LNCaP clone FGC (cell line): Measurements from ENCODE around the gene TRIM10.
"Not testable (repeated sequence)": the region's sequence is repeated elsewhere in the genome, so short reads cannot be mapped to it uniquely, and the experiment has no call there.

ENCODE experiments used
- DNase-seq: peaks from one replicate; pipeline ENCODE4 v3.0.0-alpha.2; 2011; ENCODE audit warnings: low read depth
- H3K4me3 ChIP-seq: 2 replicates; pipeline ENCODE4 v1.5.1; 2011; ENCODE audit warnings: mild to moderate bottlenecking, low read depth, low read length, control low read depth
- TF ChIP-seq, protein P1 (sequence below): IDR thresholded peaks from 2 replicates; pipeline ENCODE4 v1.5.1; 2012; ENCODE audit warnings: mild to moderate bottlenecking; ENCODE audit not compliant: control insufficient read depth, insufficient read depth; ENCODE audit errors: extremely low read depth

The TRIM10 gene

GRCh38 chr6:30122515-30122914 lies 38.5 kb downstream of the TRIM10 start:
- no peak overlapping the region for H3K4me3 ChIP-seq
- TF ChIP-seq, protein P1, sequence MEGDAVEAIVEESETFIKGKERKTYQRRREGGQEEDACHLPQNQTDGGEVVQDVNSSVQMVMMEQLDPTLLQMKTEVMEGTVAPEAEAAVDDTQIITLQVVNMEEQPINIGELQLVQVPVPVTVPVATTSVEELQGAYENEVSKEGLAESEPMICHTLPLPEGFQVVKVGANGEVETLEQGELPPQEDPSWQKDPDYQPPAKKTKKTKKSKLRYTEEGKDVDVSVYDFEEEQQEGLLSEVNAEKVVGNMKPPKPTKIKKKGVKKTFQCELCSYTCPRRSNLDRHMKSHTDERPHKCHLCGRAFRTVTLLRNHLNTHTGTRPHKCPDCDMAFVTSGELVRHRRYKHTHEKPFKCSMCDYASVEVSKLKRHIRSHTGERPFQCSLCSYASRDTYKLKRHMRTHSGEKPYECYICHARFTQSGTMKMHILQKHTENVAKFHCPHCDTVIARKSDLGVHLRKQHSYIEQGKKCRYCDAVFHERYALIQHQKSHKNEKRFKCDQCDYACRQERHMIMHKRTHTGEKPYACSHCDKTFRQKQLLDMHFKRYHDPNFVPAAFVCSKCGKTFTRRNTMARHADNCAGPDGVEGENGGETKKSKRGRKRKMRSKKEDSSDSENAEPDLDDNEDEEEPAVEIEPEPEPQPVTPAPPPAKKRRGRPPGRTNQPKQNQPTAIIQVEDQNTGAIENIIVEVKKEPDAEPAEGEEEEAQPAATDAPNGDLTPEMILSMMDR = no peak
- no peak for DNase-seq

GRCh38 chr6:30121446-30122366 lies 39.3 kb downstream of the TRIM10 start:
- DNase-seq = no peak
- H3K4me3 ChIP-seq = no peak overlapping the region
- TF ChIP-seq, protein P1 = no peak

- DNase-seq = not testable (repeated sequence)
Observed at GRCh38 chr6:30118691-30119090, 42.3 kb downstream of the TRIM10 start.

GRCh38 chr6:30116724-30117123 lies 44.3 kb downstream of the TRIM10 start:
- no peak overlapping the region for H3K4me3 ChIP-seq
- DNase-seq = no peak
- TF ChIP-seq, protein P1 = no peak

More at GRCh38 chr6:30118691-30119090, 42.3 kb downstream of the TRIM10 start:
- H3K4me3 ChIP-seq = not testable (repeated sequence)

DNA sequence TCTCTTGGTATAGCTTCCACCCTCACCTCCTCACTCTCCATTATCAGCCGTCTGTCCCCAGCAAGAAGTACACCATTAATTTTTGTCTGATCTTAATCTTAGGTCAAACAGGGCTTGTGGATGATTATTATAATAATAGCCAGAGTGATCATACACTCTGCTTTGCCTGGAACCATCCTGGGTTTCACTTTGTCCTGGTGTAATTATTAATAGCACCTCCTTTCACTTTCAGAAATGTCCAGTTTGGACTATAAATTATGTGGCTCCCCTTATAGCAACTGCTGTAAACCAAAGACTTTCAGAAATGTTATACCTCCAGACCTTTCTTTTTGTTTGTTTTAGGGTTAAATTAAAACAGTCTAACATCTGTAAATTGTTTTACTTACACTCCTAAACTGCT lies 47.2 kb downstream of the TRIM10 start:
- H3K4me3 ChIP-seq = no peak overlapping the region
- TF ChIP-seq, protein P1 = no peak
- no peak for DNase-seq

DNA sequence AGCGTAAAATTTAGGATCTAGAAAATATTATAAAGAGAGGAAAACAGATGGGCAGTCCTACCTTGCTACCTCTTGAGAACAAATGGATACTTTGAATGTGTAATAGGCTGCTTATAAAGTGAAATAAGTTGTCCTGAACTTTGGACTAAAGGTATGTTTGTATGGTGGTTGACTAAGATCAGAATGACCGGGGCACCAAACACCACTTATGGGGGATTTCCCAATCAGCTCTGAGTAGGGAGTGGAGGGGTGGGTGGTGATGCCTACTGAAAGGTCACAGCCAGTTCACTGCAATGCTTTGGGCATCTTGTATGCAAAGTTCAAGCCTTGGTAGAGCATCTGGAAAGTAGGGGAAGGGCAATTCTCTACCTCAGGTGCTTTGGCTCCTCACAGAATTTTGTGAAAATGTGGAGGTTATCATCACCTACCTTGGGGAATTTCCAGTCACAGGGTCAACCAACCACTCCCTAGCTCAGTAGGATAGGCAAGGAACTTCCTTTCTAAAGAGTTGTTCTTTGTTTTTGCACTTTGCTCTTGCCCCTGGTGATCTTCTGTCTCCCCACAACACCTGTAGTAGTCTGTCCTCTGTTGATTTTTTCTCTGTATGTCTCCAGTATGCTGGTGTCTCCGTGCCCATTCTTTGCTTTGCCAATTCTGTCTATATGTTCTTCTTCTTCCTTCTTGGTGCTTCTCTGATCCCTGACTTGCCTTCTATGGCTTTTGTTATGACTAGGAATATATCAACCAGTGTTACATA lies 47.8 kb downstream of the TRIM10 start, which contains the start of gene TRIM31:
Gene TRIM31 (minus strand): TSS at position 88 of the 757 bp plus-strand sequence. CDS start 285 bp downstream, outside the sequence.
- TF ChIP-seq, protein P1 = no peak
- no peak within 1 kb of the TSS for H3K4me3 ChIP-seq
- no peak for DNase-seq

DNA sequence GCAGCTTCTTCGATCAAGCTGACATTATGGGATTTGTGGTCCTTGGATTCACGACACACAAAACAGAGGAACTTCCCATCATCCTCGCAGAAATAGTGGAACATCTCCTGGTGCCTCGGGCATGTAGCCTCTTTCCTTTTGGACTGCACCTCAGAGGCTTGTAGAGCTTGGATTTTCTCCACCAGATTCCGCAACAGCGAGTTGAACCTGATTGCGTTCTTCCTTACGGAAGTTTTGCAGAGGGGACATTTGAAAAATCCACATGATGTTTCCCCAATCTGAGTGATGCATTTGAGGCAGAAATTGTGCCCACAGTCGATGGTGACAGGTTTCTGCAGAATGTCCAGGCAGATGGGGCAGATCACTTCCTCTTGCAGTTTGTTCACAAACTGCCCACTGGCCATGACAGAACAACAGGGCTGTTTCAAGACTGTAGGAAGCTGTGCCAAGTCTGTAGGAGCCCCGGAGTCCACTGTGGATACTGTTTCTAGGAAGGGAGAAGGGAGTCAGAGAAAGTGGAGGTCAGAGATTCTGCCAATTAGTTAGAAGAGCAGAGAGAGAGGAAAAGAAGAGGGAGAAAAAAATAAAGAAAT lies 48.5 kb downstream of the TRIM10 start:
- TF ChIP-seq, protein P1 = no peak
- no peak for DNase-seq
- no peak overlapping the region for H3K4me3 ChIP-seq
